22Rv1 (cell line): ENCODE results near the gene SOST.

Experiments
- H3K27ac ChIP-seq: fragments of 450-650 bp; 2 replicates; pipeline ENCODE4 v1.5.1; 2017
- CTCF ChIP-seq: fragments of 450-650 bp; IDR thresholded peaks from 2 replicates; pipeline ENCODE4 v1.5.1; 2017; ENCODE audit warnings: mild to moderate bottlenecking
- ZFX ChIP-seq: fragments of 450-650 bp; IDR thresholded peaks from 2 replicates; pipeline ENCODE4 v1.6.1; 2017; ENCODE audit warnings: antibody characterized with exemption, borderline replicate concordance

Gene SOST

GRCh38 chr17:43723697-43724359, 34.8 kb downstream of the SOST start:
- H3K27ac ChIP-seq, result no peak overlapping the region
- TF ChIP-seq CTCF (no peak), ZFX (no peak)

DNA sequence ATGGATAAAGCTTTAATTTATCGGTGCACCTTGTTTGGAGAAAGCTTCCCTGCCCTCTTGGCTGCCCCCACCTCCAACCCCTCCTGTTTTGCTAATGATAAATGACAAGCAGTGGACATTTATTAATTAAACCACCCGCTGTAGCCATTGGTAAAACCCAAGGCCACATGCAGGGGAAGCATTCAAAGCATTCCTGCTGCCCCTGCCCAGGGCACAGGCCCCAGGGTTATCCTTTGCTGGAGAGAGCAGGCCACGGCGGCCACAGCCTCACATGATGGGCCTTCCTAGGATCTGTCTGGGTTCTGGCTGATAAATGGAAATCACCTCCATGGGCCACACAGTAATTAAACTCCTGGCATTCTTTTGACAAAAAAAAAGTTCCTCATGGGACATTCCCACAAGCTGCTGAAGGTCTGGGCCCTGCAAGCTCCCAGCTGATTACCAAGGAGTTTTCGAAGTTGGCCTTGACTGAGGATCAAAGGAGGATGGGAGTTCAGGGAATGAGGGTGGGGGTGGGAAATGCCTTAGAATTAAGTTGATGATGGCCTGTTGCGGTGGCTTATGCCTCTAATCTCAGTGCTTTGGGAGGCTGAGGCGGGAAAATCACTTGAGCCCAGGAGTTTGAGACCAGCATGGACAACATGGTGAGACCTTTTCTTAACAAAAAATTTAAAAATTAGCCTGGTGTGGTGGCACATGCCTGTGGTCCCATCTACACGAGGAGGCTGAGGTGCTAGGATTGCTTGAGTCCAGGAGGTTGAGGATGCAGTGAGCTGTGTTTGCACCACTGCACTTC, 35.5 kb downstream of the SOST start:
- no peak overlapping the region for H3K27ac ChIP-seq
- TF ChIP-seq CTCF (no peak), ZFX (no peak)

DNA sequence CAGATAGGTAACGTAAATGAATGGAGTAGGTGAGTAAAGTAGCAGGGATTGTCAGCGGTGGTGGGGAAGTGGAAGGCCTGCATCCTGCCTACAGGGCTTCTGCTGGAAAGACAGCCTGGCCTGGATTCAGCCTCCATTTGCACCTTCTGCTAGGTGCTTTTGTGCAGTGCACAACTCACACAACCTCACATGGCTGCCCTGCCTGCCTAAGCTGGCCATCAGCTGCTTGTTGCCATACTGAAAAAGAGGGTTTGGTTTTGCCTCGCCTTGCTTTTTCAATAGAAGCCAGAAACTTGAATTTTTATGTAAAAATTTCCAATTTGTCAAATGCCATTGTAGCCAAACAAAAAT, 36.3 kb downstream of the SOST start:
- TF ChIP-seq ZFX, result no peak
- TF ChIP-seq CTCF, result no peak
- H3K27ac ChIP-seq, result no peak overlapping the region

DNA sequence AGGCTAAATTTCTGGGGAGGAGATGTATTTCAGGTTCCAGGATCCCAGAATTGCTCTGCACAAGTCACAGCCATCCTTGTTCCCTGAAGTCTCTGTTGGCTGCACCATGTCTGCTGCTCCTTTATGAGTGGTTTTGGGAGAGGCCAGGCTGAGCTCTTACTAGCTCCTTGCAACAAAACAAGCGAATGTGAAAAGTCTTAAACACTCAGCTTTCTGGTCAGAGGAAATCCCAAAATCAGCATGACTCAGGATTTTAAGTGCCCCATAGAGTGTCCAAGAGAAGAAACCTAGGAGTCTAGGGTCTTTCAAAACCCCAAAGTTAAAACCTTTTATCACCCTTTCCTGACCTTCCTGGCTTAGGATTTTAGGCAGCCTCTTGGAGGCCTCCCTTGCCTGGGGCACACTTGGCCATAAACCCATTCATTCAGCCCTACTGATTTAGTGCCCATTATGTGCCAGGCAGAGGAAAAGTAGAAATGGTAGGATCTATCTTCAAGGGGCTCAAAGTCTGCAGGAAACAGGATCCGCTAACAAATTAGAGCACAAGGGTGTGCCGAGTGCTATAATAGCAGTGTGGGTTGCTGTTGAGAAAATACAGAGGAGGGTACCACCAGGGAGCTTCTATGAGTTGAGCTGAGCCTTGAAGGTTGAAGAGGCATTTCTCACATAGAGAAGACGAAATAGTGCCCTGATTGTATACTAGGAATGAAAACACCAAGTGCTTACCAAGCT, 36.9 kb downstream of the SOST start:
- TF ChIP-seq ZFX (no peak), CTCF (no peak)
- H3K27ac ChIP-seq, result peak overlapping the region; percentile 26; the same call in 1 of the 2 replicates

GRCh38 chr17:43720311-43721060, 38.1 kb downstream of the SOST start:
- no peak for TF ChIP-seq ZFX
- no peak for TF ChIP-seq CTCF
- H3K27ac ChIP-seq, result peak overlapping the region; percentile 26; the same call in 1 of the 2 replicates

DNA sequence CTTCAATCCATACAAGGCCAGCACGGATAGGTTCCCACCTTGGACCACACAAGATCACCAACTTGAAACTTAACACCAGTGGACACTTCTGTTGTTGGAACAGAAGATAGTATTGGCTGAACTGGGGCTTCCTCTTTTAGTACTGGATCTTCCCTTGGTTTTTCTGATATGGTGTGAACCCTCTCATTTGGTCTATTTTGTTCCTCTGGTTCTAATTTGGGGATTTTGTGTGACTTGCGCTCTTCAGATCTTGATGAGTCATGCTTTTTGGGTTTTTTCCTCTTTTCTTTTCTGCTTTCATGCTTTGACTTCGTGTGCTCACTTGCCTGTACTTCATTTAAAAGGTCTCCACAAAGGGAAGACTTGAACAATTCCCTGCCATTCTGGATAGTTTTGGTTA, 39.0 kb downstream of the SOST start:
- TF ChIP-seq ZFX, result no peak
- no peak overlapping the region for H3K27ac ChIP-seq

DNA sequence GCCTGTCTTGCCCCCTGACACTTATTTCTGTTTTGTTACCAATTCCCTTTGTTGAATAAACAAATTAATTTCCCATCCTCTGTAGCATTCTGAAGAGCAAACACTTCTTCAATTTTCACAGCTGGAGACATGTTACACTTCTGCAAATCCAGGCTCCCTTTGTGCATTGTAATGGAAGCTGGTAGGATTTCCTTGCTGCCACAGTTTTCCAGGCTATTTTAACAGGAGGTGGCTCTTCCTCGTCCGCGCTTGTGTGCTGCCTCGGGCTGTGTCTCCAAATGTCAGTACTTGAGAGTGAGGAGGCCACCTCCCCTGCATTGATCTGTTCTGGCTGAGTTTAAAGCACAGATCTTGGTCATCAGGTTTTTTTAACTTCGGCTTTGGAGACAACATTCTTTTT, 40.0 kb downstream of the SOST start:
- no peak overlapping the region for H3K27ac ChIP-seq
- TF ChIP-seq ZFX (no peak), CTCF (no peak)
